Panc1 (cell line): Measurements from ENCODE around the gene MTHFD2L.

ENCODE experiments used
- POLR2AphosphoS5 ChIP-seq: IDR thresholded peaks from 2 replicates; pipeline ENCODE4 v1.6.1; 2012; ENCODE audit warnings: mild to moderate bottlenecking, low read depth, low read length, moderate library complexity
- REST ChIP-seq, 2 experiments: IDR thresholded peaks; 2 replicates each; pipeline ENCODE4 v1.6.1; 2011 to 2012; ENCODE audit warnings: low read depth in 2 of 2, control low read depth in 1 of 2, low read length in 1 of 2, mild to moderate bottlenecking in 1 of 2, moderate library complexity in 1 of 2; ENCODE audit not compliant: insufficient read depth in 1 of 2
- TF ChIP-seq, protein P1 (sequence below): fragments of 450-650 bp; IDR thresholded peaks from 2 replicates; pipeline ENCODE4 v1.5.1; 2017; ENCODE audit warnings: mild to moderate bottlenecking

GRCh38 chr4:74331252-74331651 is 173.3 kb downstream of the MTHFD2L start:
- TF ChIP-seq REST (IDR thresholded peaks at IDR 0.05; ENCODE audit: insufficient read depth in 1 of 2, low read depth in 2 of 2, low read length in 1 of 2): no peak
- TF ChIP-seq, protein P1, sequence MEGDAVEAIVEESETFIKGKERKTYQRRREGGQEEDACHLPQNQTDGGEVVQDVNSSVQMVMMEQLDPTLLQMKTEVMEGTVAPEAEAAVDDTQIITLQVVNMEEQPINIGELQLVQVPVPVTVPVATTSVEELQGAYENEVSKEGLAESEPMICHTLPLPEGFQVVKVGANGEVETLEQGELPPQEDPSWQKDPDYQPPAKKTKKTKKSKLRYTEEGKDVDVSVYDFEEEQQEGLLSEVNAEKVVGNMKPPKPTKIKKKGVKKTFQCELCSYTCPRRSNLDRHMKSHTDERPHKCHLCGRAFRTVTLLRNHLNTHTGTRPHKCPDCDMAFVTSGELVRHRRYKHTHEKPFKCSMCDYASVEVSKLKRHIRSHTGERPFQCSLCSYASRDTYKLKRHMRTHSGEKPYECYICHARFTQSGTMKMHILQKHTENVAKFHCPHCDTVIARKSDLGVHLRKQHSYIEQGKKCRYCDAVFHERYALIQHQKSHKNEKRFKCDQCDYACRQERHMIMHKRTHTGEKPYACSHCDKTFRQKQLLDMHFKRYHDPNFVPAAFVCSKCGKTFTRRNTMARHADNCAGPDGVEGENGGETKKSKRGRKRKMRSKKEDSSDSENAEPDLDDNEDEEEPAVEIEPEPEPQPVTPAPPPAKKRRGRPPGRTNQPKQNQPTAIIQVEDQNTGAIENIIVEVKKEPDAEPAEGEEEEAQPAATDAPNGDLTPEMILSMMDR: no peak
- TF ChIP-seq POLR2AphosphoS5: no peak
